Large intestine (tissue), 3 donors: ENCODE results near the gene RTP1. TPM values are rescaled to one million over a fixed set of nuclear protein-coding genes. Genes with fewer than 3 reads are reported as not detected.

Source experiments
- DNase-seq, 2 donors: peaks; one replicate each; pipeline versions ENCODE4 v3.0.0 to v3.0.0-alpha.2; 2013
- H3K27ac ChIP-seq: one replicate; pipeline ENCODE4 v1.5.1; 2013; ENCODE audit warnings: low read length
- H3K27me3 ChIP-seq: 2 replicates; pipeline ENCODE4 v1.6.1; 2013; ENCODE audit warnings: low read length; ENCODE audit not compliant: control insufficient read depth, insufficient read depth
- H3K36me3 ChIP-seq: 2 replicates; pipeline ENCODE4 v1.6.1; 2013; ENCODE audit warnings: low read length; ENCODE audit not compliant: control insufficient read depth, insufficient read depth
- H3K4me1 ChIP-seq: one replicate; pipeline ENCODE4 v1.6.1; 2013; ENCODE audit warnings: low read length; ENCODE audit not compliant: control insufficient read depth, insufficient read depth
- H3K4me3 ChIP-seq: one replicate; pipeline ENCODE4 v1.5.1; 2013; ENCODE audit warnings: low read length
- H3K9me3 ChIP-seq: one replicate; pipeline ENCODE4 v1.6.1; 2013; ENCODE audit warnings: mild to moderate bottlenecking, low read depth, low read length, moderate library complexity; ENCODE audit not compliant: control insufficient read depth
- WGBS: methylation state at CpG from one replicate; pipeline ENCODE4 v1.1.5; 2013; ENCODE audit warnings: low lambda C conversion rate; ENCODE audit not compliant: insufficient coverage; 5-methylcytosine and 5-hydroxymethylcytosine counted together
- polyA plus RNA-seq: library from polyadenylated mRNA; unstranded; fragments of 120-200 nt; gene quantifications from one replicate; pipeline ENCODE4 v1.2.1, GENCODE V29; 2013

Gene RTP1
- polyA plus RNA-seq, 1 donor: 0.12 TPM

GRCh38 chr3:187172929-187173328 is 24.4 kb upstream of the RTP1 start:
- WGBS: 100% methylated on average over 2 of the region's 2 CpGs
- H3K27ac ChIP-seq: no peak overlapping the region
- no peaks in the 10 kb centered on the region for H3K27me3 ChIP-seq
- H3K9me3 ChIP-seq: no peaks in the 10 kb centered on the region
- no peaks in the 10 kb centered on the region for H3K36me3 ChIP-seq
- H3K4me1 ChIP-seq: peaks cover 5% of the 10 kb centered on the region
- DNase-seq: no peak
- H3K4me3 ChIP-seq: no peak overlapping the region

DNA sequence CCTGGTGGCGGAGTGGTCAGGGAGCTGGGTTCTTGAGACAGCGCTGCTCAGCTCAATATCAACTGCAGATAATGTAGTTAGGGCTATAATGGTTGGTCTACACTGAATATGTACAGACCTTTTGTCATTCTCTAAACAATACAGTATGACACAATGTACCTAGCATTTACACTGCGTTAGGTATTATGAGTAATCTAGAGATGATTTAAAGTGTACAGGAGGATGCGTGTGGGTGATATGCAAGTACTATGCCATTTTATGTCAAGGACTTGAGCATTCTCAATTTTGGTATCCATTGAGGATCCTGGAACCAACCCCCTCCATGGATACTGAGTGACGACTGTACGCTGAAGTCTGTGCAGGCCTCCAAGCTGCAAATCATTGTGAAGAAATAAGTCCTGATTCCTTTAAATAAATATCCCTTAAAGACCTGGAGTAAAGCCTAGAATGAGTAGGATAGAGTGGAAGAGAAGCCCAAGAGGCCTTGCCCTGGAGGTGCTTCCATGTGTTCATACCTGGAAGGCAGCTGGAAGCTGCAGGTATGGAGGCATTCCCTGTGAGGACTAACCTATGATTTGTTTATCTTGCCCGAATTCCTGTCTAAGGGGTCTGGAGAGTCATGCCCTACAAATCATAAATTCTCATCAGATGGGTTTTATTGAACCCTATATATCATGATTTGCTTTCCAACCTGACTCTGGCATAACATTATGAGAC is 15.7 kb upstream of the RTP1 start:
- Histone ChIP-seq H3K27ac (no peak overlapping the region), H3K9me3 (no peaks in the 10 kb centered on the region), H3K4me3 (no peak overlapping the region), H3K4me1 (peaks cover 2% of the 10 kb centered on the region), H3K36me3 (no peaks in the 10 kb centered on the region), H3K27me3 (no peaks in the 10 kb centered on the region)
- DNase-seq: no peak
- WGBS: 80% methylated on average over 2 of the region's 7 CpGs

- DNase-seq: no peak
Observed at GRCh38 chr3:187183210-187183862, 13.9 kb upstream of the RTP1 start.

DNA sequence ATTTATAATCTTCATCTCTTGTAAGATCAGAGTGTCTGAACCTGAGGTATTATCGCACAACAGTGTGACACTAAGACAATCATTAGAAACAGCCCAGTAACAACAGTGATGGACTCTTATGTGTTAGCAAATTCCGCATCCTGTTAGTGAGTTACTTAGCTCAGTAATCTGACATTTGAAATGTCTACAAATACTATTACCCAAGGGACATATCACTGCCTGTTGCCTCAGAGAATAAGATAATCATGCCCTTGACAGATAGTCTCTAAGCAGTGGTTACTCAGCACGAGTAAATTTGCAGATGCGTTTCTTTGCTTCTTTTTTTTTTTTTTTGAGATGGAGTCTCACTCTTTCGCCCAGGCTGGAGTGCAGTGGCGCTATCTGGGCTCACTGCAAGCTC is 13.4 kb upstream of the RTP1 start:
- H3K27me3 ChIP-seq: no peaks in the 10 kb centered on the region
- no peaks in the 10 kb centered on the region for H3K9me3 ChIP-seq
- H3K4me3 ChIP-seq: no peak overlapping the region
- no peaks in the 10 kb centered on the region for H3K36me3 ChIP-seq
- no peak for DNase-seq
- WGBS: no CpG with 5 or more reads among the region's 6 CpGs
- H3K4me1 ChIP-seq: peaks cover 9% of the 10 kb centered on the region
- H3K27ac ChIP-seq: no peak overlapping the region

More at GRCh38 chr3:187183210-187183862, 13.9 kb upstream of the RTP1 start:
- Histone ChIP-seq H3K4me3 (no peak overlapping the region), H3K27ac (no peak overlapping the region), H3K27me3 (no peaks in the 10 kb centered on the region), H3K36me3 (no peaks in the 10 kb centered on the region), H3K9me3 (no peaks in the 10 kb centered on the region), H3K4me1 (peaks cover 9% of the 10 kb centered on the region)
- WGBS: 100% methylated on average over 1 of the region's 7 CpGs

- Histone ChIP-seq H3K36me3 (no peaks in the 10 kb centered on the region), H3K9me3 (no peaks in the 10 kb centered on the region), H3K27me3 (no peaks in the 10 kb centered on the region), H3K4me1 (peaks cover 9% of the 10 kb centered on the region), H3K27ac (peak overlapping the region; percentile 63), H3K4me3 (no peak overlapping the region)
- WGBS: 100% methylated on average over 1 of the region's 4 CpGs
- no peak for DNase-seq
Observed at GRCh38 chr3:187185759-187186158, 11.5 kb upstream of the RTP1 start.

DNA sequence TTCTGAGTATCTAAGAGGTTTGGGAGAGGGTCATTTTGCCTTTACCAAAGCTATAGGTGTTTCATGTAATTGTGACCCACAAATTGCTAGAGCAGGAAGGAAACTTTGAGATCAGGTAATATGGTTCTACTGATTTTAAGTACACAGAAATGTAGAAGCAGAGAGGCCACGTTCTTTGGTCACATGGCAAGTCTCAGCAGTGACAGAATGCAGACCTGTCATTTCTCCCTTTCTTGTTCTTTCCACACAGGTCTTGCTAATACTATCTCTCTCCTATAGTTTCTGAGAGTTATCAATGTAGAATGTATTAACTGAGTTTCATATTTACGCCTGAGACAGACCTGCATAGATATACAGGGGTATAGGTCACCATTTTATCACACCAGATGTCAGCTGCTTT is 10.9 kb upstream of the RTP1 start:
- H3K36me3 ChIP-seq: no peaks in the 10 kb centered on the region
- 0% methylated on average over 1 of the region's 2 CpGs for WGBS
- H3K4me1 ChIP-seq: peaks cover 9% of the 10 kb centered on the region
- H3K27me3 ChIP-seq: no peaks in the 10 kb centered on the region
- DNase-seq: peak; percentile 21 to 67
- H3K27ac ChIP-seq: peak overlapping the region; percentile 63
- H3K9me3 ChIP-seq: no peaks in the 10 kb centered on the region
- H3K4me3 ChIP-seq: no peak overlapping the region

GRCh38 chr3:187186801-187187421 is 10.4 kb upstream of the RTP1 start:
- DNase-seq: peak in 1 of 2 donors; percentile 20
- WGBS: no CpG with 5 or more reads among the region's 5 CpGs
- peak overlapping the region; percentile 63 for H3K27ac ChIP-seq

GRCh38 chr3:187188931-187189330 is 8.4 kb upstream of the RTP1 start:
- no peaks in the 10 kb centered on the region for H3K36me3 ChIP-seq
- no peak overlapping the region for H3K27ac ChIP-seq
- WGBS: no CpG with 5 or more reads among the region's 2 CpGs
- peaks cover 9% of the 10 kb centered on the region for H3K4me1 ChIP-seq
- no peak for DNase-seq
- H3K27me3 ChIP-seq: no peaks in the 10 kb centered on the region
- H3K4me3 ChIP-seq: no peak overlapping the region
- H3K9me3 ChIP-seq: no peaks in the 10 kb centered on the region

More at GRCh38 chr3:187186801-187187421, 10.4 kb upstream of the RTP1 start:
- no peak overlapping the region for H3K4me3 ChIP-seq
- no peaks in the 10 kb centered on the region for H3K36me3 ChIP-seq
- no peaks in the 10 kb centered on the region for H3K9me3 ChIP-seq
- no peaks in the 10 kb centered on the region for H3K27me3 ChIP-seq
- H3K4me1 ChIP-seq: peaks cover 9% of the 10 kb centered on the region

DNA sequence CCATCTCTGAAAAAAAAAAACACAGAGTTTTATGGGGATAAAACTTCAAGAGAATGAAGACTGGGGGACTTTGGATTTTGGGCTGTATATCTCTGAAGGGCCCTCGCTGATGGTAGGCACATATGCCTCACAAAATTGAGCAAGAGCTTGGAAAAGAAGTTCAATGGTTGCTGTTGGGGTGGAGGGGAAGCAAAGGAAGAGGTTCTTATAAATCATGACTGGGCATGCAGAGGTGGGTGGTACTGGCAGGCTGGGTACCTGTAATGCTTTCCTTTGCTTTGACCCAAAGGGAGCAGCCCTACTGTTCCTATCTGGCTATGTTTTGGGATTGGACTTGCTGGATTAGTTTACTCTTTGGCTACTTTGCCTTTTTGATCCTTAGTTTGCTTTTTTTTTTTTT is 6.0 kb upstream of the RTP1 start:
- 60% methylated on average over 1 of the region's 1 CpG for WGBS
- H3K9me3 ChIP-seq: no peaks in the 10 kb centered on the region
- peaks cover 9% of the 10 kb centered on the region for H3K4me1 ChIP-seq
- no peak overlapping the region for H3K27ac ChIP-seq
- H3K36me3 ChIP-seq: no peaks in the 10 kb centered on the region
- no peak overlapping the region for H3K4me3 ChIP-seq
- no peaks in the 10 kb centered on the region for H3K27me3 ChIP-seq
- DNase-seq: no peak

GRCh38 chr3:187193181-187193580 is 4.1 kb upstream of the RTP1 start:
- H3K4me3 ChIP-seq: no peak overlapping the region
- H3K27me3 ChIP-seq: no peaks in the 10 kb centered on the region
- DNase-seq: no peak
- no peaks in the 10 kb centered on the region for H3K9me3 ChIP-seq
- H3K36me3 ChIP-seq: no peaks in the 10 kb centered on the region
- no peaks in the 10 kb centered on the region for H3K4me1 ChIP-seq
- no peak overlapping the region for H3K27ac ChIP-seq
